ENCODE data around the gene CACNG3.

DNA sequence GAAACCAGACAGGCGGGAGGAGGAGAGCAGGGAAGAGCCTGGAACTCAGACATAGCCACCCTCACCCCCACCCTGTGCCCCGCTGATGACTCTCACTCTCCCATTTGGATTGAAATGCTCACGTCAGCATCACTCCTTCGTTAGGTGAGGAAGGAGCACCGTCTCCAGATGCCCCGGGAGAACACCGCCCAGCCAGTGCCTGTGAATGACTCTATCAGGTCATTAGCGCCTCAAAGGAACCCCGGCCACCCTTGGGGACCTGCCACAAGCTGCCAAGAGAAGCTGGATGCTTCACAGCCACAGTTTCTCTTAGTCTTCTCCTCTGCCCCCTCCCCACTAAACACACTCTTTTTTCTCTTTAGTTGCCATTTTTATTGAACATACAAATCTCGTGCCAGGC lies 66.0 kb downstream of the CACNG3 start:
- TF ChIP-seq POLR2A (IDR thresholded peaks at IDR 0.05), result no peak
- TF ChIP-seq, protein P1, sequence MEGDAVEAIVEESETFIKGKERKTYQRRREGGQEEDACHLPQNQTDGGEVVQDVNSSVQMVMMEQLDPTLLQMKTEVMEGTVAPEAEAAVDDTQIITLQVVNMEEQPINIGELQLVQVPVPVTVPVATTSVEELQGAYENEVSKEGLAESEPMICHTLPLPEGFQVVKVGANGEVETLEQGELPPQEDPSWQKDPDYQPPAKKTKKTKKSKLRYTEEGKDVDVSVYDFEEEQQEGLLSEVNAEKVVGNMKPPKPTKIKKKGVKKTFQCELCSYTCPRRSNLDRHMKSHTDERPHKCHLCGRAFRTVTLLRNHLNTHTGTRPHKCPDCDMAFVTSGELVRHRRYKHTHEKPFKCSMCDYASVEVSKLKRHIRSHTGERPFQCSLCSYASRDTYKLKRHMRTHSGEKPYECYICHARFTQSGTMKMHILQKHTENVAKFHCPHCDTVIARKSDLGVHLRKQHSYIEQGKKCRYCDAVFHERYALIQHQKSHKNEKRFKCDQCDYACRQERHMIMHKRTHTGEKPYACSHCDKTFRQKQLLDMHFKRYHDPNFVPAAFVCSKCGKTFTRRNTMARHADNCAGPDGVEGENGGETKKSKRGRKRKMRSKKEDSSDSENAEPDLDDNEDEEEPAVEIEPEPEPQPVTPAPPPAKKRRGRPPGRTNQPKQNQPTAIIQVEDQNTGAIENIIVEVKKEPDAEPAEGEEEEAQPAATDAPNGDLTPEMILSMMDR (IDR thresholded peaks at IDR 0.05), result no peak

All from right lobe of liver (tissue), 4 donors.